Measurements from ENCODE around the gene FABP6. TPM values are rescaled to one million over a fixed set of nuclear protein-coding genes. Genes with fewer than 3 reads are reported as not detected.
"Not testable (repeated sequence)": the region's sequence is repeated elsewhere in the genome, so short reads cannot be mapped to it uniquely, and the experiment has no call there.

FABP6 gene, protein sequence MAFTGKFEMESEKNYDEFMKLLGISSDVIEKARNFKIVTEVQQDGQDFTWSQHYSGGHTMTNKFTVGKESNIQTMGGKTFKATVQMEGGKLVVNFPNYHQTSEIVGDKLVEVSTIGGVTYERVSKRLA
- total RNA-seq, result not detected

DNA sequence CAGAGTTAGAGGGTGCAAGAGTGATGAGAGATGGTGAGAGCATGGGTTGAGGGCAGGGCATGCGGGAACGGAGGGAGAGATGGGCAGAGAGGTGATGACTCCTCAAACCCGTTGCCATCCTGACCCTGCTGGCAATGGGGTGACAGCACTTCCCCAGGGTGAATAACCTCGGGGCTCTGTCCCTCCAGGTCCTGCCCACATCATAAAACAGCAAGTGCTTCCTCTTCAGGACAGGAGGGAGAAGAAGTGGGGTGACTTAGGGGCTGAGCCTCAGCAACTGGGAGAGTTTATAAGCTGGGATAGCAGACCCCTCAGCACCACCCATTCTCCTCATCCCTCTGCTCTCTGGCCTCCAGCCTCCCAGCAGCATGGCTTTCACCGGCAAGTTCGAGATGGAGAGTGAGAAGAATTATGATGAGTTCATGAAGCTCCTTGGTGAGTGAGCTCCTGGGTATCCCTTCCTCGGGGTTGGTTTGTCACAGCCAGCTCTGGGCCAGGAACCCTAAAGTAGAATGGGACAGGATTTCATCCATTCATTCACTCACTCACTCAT is at the start of gene FABP6:
TSS of gene FABP6 (plus strand) at position 317 of the 553 bp plus-strand sequence. CDS start at position 369, 52 bp downstream.
- Mint-ChIP-seq H3K36me3 (ENCODE audit: low read depth) (no peaks in the 10 kb centered on the region), H3K27ac (no peak within 1 kb of the TSS), H3K27me3 (ENCODE audit: low read depth) (no peaks in the 10 kb centered on the region), H3K4me1 (ENCODE audit: low read depth) (no peaks in the 10 kb centered on the region), H3K9me3 (no peaks in the 10 kb centered on the region), H3K4me3 (no peak within 1 kb of the TSS)
- DNase-seq, result no peak
- intact Hi-C loops (cut with micrococcal nuclease), result no loop called here
- CTCF ChIA-PET, result no interaction called here

DNA sequence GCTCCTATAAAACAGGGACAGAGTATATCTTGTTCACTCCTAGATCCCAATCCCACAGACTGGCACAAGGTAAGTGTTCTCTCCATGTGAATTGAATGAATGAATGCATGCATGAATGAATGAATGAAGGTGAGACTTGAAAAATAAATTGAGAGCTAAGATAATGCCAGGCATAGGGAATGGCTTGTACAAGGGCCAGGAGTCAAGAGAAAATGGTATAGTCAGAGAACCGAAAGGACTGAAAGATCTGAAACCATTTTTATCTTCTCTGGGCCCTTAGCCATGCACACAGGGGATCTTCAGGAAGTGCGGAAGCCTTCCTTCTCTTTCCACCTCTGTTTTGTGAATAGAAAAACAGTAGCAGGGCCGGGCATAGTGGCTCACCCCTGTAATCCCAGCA is 48.4 kb upstream of the FABP6 start:
- H3K27me3 Mint-ChIP-seq (ENCODE audit: low read depth), result peaks cover 3% of the 10 kb centered on the region
- DNase-seq, result no peak
- intact Hi-C loops (cut with micrococcal nuclease), result no loop called here
- no peak overlapping the region for H3K27ac Mint-ChIP-seq
- peaks cover 3% of the 10 kb centered on the region for H3K9me3 Mint-ChIP-seq
- H3K4me1 Mint-ChIP-seq (ENCODE audit: low read depth), result no peaks in the 10 kb centered on the region
- CTCF ChIA-PET, result no interaction called here
- H3K4me3 Mint-ChIP-seq, result no peak overlapping the region
- H3K36me3 Mint-ChIP-seq (ENCODE audit: low read depth), result no peaks in the 10 kb centered on the region

DNA sequence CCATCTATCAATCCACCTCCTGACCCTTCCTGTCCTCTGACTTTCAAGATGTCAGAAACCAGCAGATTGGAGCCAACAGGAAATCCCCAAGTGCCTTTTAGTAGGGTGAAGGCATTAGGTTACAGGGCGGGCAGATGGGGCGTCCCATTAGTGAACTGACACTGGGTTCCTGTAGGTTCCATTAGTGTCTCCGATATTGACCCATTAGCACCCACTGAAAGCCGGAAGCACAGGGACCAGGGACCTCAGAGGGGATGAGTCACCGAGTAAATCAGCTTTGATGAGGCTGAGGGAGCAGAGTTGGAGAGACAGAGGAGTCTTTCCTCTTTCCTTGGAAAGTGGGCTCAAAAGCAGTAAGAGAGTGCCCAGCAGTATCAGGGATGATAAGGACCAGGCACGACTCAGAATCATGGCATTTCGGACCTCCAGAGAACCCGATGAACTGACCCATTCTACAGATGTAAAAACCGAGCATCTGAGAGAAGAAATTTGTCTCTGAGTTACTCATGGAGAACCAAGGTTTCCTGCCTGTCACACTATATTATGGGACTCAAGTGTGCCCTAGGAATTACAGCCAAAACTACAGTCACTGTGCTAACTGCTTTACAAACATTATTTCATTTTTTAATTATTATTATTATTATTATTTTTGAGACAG is 47.2 kb upstream of the FABP6 start:
- Mint-ChIP-seq H3K27me3 (ENCODE audit: low read depth) (peaks cover 10% of the 10 kb centered on the region), H3K36me3 (ENCODE audit: low read depth) (no peaks in the 10 kb centered on the region), H3K4me3 (no peak overlapping the region), H3K4me1 (ENCODE audit: low read depth) (no peaks in the 10 kb centered on the region), H3K9me3 (peaks cover 8% of the 10 kb centered on the region), H3K27ac (no peak overlapping the region)
- no peak for DNase-seq
- intact Hi-C loops (cut with micrococcal nuclease), result no loop called here
- CTCF ChIA-PET, result interaction anchor here (0.6 kb wide), 1 partner anchor 49 kb away, joined by 4 read pairs; no protein-coding TSS in a partner anchor

GRCh38 chr5:160183075-160183474 is 46.2 kb upstream of the FABP6 start:
- H3K36me3 Mint-ChIP-seq (ENCODE audit: low read depth), result no peaks in the 10 kb centered on the region
- H3K9me3 Mint-ChIP-seq, result peaks cover 8% of the 10 kb centered on the region
- no peak overlapping the region for H3K4me3 Mint-ChIP-seq
- H3K4me1 Mint-ChIP-seq (ENCODE audit: low read depth), result no peaks in the 10 kb centered on the region
- CTCF ChIA-PET, result interaction anchor here (0.6 kb wide), 1 partner anchor 162 kb away, joined by 3 read pairs; no protein-coding TSS in a partner anchor
- H3K27me3 Mint-ChIP-seq (ENCODE audit: low read depth), result peaks cover 14% of the 10 kb centered on the region
- H3K27ac Mint-ChIP-seq, result no peak overlapping the region
- intact Hi-C loops (cut with micrococcal nuclease), result no loop called here
- DNase-seq, result no peak

- Mint-ChIP-seq H3K27ac (no peak overlapping the region), H3K36me3 (ENCODE audit: low read depth) (no peaks in the 10 kb centered on the region), H3K27me3 (ENCODE audit: low read depth) (peaks cover 27% of the 10 kb centered on the region), H3K4me1 (ENCODE audit: low read depth) (peaks cover 3% of the 10 kb centered on the region), H3K4me3 (no peak overlapping the region), H3K9me3 (peaks cover 8% of the 10 kb centered on the region)
- DNase-seq, result no peak
- intact Hi-C loops (cut with micrococcal nuclease), result no loop called here
- CTCF ChIA-PET, result no interaction called here
These were observed 43.5 kb upstream of the FABP6 start for GRCh38 chr5:160185626-160186360.

DNA sequence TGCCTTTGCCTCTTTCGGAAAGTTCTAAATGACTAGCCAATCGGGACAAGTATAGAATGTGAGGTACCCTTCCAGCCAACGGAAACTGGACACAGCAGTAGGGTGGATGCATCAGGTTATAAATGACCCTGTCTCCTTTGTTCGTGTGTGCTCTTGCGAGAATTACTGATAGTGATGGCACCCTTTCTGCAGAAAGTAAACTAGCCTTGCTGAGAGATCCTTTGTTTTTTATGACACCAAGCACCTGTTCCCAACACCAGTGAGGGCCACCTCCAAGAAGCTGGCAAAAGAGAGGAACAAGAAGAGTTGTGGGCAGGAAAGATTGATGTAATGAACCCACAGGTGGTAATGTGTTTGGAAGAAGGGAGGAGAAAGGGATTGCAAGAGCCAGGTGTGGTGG is 42.8 kb upstream of the FABP6 start:
- Mint-ChIP-seq H3K27me3 (ENCODE audit: low read depth) (peaks cover 27% of the 10 kb centered on the region), H3K4me1 (ENCODE audit: low read depth) (peaks cover 3% of the 10 kb centered on the region), H3K4me3 (no peak overlapping the region), H3K9me3 (peaks cover 8% of the 10 kb centered on the region), H3K36me3 (ENCODE audit: low read depth) (no peaks in the 10 kb centered on the region), H3K27ac (no peak overlapping the region)
- CTCF ChIA-PET, result no interaction called here
- intact Hi-C loops (cut with micrococcal nuclease), result no loop called here
- DNase-seq, result no peak

DNA sequence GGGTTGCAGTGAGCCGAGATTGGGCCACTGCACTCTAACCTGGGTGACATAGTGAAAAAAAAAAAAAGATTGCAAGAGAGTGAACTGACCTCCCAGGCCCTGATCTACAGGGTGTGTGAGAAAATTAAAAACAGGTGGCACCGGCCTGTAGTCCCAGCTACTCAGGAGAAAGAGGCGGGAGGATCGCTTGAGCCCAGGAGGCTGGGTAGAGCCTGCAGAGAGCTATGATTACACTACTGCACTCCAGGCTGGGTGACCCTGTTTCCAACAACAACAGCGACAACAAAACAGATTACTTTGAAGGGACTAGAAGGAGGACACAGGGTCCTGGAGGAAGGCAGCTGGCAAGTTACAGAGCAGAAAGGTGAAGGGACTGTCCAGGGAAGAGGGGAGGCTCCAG is 42.2 kb upstream of the FABP6 start:
- H3K36me3 Mint-ChIP-seq (ENCODE audit: low read depth), result no peaks in the 10 kb centered on the region
- CTCF ChIA-PET, result no interaction called here
- intact Hi-C loops (cut with micrococcal nuclease), result no loop called here
- DNase-seq, result no peak
- H3K9me3 Mint-ChIP-seq, result peaks cover 8% of the 10 kb centered on the region
- peaks cover 27% of the 10 kb centered on the region for H3K27me3 Mint-ChIP-seq (ENCODE audit: low read depth)
- H3K4me3 Mint-ChIP-seq, result no peak overlapping the region
- H3K4me1 Mint-ChIP-seq (ENCODE audit: low read depth), result peaks cover 3% of the 10 kb centered on the region
- no peak overlapping the region for H3K27ac Mint-ChIP-seq

DNA sequence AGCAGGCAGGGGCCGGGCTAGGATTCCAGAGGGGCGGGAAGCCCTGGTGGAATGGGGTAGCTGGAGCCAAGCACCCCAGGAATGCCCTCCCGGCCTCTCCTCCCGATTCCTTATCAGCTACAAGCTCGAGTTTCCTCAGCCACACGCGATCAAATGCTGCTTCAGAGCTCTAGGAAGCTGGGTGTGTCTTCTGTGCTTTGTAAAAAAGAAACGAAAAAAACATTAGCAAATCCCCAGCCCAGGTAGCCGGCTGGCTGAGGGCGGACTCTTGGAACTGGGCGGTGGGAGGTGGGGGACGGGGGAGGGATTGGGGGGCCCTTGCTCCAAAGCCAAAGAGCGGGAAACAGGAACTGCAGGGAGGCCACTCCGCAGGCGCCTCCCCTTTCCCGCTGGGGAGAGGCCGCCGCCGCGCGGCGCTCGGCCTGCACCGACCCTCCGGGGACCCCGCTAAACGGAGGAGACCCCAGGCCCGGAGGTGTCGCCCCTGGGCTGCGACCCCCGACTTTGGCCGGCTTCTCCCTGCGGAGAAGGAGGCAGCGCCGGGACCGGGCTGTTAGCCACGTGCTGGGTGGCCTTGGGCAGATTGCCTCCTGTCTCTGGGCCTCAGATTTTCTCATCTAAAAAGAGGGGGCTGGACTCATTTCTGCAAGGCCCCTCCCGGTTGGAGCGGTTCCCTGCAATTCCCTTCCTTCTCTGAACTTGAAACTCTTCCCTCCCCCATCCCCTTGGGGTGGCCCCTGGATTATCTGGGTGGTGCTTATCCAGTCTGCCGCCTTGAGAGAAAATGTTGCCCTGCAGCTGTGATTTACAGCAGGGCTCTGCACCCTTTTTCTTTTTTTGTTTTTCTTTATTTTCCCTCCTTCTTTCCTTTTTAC is 40.9 kb upstream of the FABP6 start:
- H3K4me3 Mint-ChIP-seq, result peak overlapping the region; percentile 13
- no peak overlapping the region for H3K27ac Mint-ChIP-seq
- H3K9me3 Mint-ChIP-seq, result peaks cover 8% of the 10 kb centered on the region
- intact Hi-C loops (cut with micrococcal nuclease), result no loop called here
- H3K27me3 Mint-ChIP-seq (ENCODE audit: low read depth), result peaks cover 27% of the 10 kb centered on the region
- peaks cover 3% of the 10 kb centered on the region for H3K4me1 Mint-ChIP-seq (ENCODE audit: low read depth)
- CTCF ChIA-PET, result interaction anchor here (0.6 kb wide), 1 partner anchor 15 kb away, joined by 3 read pairs; no protein-coding TSS in a partner anchor
- DNase-seq, result no peak
- H3K36me3 Mint-ChIP-seq (ENCODE audit: low read depth), result no peaks in the 10 kb centered on the region

- no peak overlapping the region for H3K27ac Mint-ChIP-seq
- no peaks in the 10 kb centered on the region for H3K9me3 Mint-ChIP-seq
- peaks cover 3% of the 10 kb centered on the region for H3K4me1 Mint-ChIP-seq (ENCODE audit: low read depth)
- no peaks in the 10 kb centered on the region for H3K36me3 Mint-ChIP-seq (ENCODE audit: low read depth)
- peaks cover 17% of the 10 kb centered on the region for H3K27me3 Mint-ChIP-seq (ENCODE audit: low read depth)
- intact Hi-C loops (cut with micrococcal nuclease), result no loop called here
- DNase-seq, result no peak
- H3K4me3 Mint-ChIP-seq, result no peak overlapping the region
- CTCF ChIA-PET, result interaction anchor here (1.1 kb wide), 1 partner anchor 152 kb away, joined by 3 read pairs; no protein-coding TSS in a partner anchor
These were observed 36.9 kb upstream of the FABP6 start for GRCh38 chr5:160192424-160192823.

DNA sequence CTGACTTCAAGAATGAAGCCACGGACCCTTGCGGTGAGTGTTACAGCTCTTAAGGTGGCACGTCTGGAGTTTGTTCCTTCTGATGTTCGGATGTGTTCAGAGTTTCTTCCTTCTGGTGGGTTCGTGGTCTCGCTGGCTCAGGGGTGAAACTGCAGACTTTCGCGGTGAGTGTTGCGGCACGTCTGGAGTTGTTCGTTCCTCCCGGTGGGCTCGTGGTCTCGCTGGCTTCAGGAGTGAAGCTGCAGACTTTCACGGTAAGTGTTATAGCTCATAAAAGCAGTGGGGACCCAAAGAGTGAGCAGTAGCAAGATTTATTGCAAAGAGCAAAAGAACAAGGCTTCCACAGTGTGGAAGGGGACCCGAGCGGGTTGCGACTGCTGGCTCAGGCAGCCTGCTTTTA is 36.2 kb upstream of the FABP6 start:
- CTCF ChIA-PET, result interaction anchor here (1.1 kb wide), 1 partner anchor 151 kb away, joined by 3 read pairs; no protein-coding TSS in a partner anchor
- H3K4me1 Mint-ChIP-seq (ENCODE audit: low read depth); H3K27ac Mint-ChIP-seq; H3K36me3 Mint-ChIP-seq (ENCODE audit: low read depth); intact Hi-C loops (cut with micrococcal nuclease); H3K9me3 Mint-ChIP-seq; DNase-seq; H3K4me3 Mint-ChIP-seq: not testable (repeated sequence)
- H3K27me3 Mint-ChIP-seq (ENCODE audit: low read depth), result peaks cover 16% of the 10 kb centered on the region

GRCh38 chr5:160193790-160194189 is 35.5 kb upstream of the FABP6 start:
- H3K27me3 Mint-ChIP-seq (ENCODE audit: low read depth), result peaks cover 19% of the 10 kb centered on the region
- H3K4me3 Mint-ChIP-seq; H3K27ac Mint-ChIP-seq; H3K36me3 Mint-ChIP-seq (ENCODE audit: low read depth); H3K9me3 Mint-ChIP-seq; DNase-seq; CTCF ChIA-PET; H3K4me1 Mint-ChIP-seq (ENCODE audit: low read depth); intact Hi-C loops (cut with micrococcal nuclease): not testable (repeated sequence)
